Ishikawa (cell line): ENCODE data around the gene MYH8.

Source experiments
- CEBPB ChIP-seq: IDR thresholded peaks from 2 replicates; pipeline ENCODE4 v1.6.1; 2012
- CREB1 ChIP-seq: IDR thresholded peaks from 2 replicates; pipeline ENCODE4 v1.6.1; 2012; ENCODE audit warnings: low read depth
- EGR1 ChIP-seq: IDR thresholded peaks from 2 replicates; pipeline ENCODE4 v1.6.1; 2012
- EP300 ChIP-seq: IDR thresholded peaks from 2 replicates; pipeline ENCODE4 v1.6.1; 2012; ENCODE audit warnings: borderline replicate concordance
- FOXM1 ChIP-seq: IDR thresholded peaks from 2 replicates; pipeline ENCODE4 v1.6.1; 2012; ENCODE audit warnings: low read depth, borderline replicate concordance
- NFIC ChIP-seq: IDR thresholded peaks from 2 replicates; pipeline ENCODE4 v1.6.1; 2012
- RAD21 ChIP-seq: IDR thresholded peaks from 2 replicates; pipeline ENCODE4 v1.6.1; 2012; ENCODE audit warnings: low read depth
- TAF1 ChIP-seq: IDR thresholded peaks from 2 replicates; pipeline ENCODE4 v1.6.1; 2012; ENCODE audit warnings: low read depth, mild to moderate bottlenecking
- TCF12 ChIP-seq: IDR thresholded peaks from 2 replicates; pipeline ENCODE4 v1.6.1; 2012; ENCODE audit warnings: low read depth
- TEAD4 ChIP-seq: IDR thresholded peaks from 2 replicates; pipeline ENCODE4 v1.6.1; 2012
- YY1 ChIP-seq: IDR thresholded peaks from 2 replicates; pipeline ENCODE4 v1.6.1; 2012; ENCODE audit warnings: low read depth
- ZBTB7A ChIP-seq: IDR thresholded peaks from 2 replicates; pipeline ENCODE4 v1.6.1; 2012; ENCODE audit warnings: low read depth
- TF ChIP-seq, protein P1 (sequence below): IDR thresholded peaks from 2 replicates; pipeline ENCODE4 v1.6.1; 2012; ENCODE audit warnings: low read depth, mild to moderate bottlenecking
- TF ChIP-seq, protein P2 (sequence below): IDR thresholded peaks from 2 replicates; pipeline ENCODE4 v1.6.1; 2012
- TF ChIP-seq, protein P3 (sequence below): IDR thresholded peaks from 2 replicates; pipeline ENCODE4 v1.6.1; 2012

The MYH8 gene

DNA sequence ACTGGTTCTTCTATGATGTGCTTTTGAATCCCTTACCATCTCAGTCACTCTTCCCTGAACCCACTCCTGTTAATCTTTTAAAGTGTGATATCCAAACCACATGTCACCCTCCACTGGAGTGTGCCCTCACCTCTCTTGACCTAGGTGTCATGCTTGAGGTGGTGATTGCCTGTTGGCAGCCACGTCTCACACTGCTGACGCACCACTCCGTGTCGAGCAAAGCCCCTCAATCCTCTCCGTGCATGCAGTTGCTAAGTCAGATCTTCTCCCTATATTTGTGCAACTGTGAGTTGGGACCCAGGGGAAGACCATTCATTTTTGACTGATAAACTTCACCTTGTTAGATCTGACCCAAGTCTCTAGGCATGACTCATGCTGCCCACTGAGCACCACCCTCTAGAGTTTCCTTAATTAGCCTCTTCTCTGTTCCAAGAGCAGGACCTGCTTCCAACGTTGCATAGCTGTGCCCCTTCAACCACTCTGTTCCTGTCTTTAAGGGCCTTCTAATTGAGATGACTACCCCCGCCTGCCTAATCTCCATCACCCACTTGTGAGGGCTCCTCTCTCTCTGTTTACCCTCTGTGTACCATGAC is 51.6 kb downstream of the MYH8 start:
- TF ChIP-seq ZBTB7A (no peak), CEBPB (no peak)

DNA sequence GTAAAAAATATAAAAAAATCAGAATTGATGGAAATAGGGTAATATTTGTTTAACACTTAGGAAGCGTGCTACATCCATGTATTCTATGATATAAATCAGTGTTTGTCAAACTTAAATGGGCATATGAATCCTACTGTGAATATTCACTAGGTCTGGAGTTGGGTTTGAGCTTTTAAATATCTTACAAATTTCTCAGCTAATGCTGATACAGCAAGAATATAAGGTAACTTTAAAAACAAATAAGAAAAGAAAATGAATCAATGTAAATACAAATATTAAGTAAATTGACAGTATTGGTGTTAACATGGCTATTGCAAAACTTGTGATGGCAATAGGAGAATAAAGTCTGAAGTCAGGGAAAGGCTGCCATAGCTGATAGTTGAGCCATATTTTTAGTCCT is 52.5 kb downstream of the MYH8 start:
- TF ChIP-seq RAD21 (no peak), EGR1 (no peak), EP300 (no peak), CREB1 (no peak), TEAD4 (no peak), ZBTB7A (no peak), TAF1 (no peak), FOXM1 (no peak), CEBPB (no peak), YY1 (no peak), NFIC (no peak), TCF12 (no peak)
- TF ChIP-seq, protein P1, sequence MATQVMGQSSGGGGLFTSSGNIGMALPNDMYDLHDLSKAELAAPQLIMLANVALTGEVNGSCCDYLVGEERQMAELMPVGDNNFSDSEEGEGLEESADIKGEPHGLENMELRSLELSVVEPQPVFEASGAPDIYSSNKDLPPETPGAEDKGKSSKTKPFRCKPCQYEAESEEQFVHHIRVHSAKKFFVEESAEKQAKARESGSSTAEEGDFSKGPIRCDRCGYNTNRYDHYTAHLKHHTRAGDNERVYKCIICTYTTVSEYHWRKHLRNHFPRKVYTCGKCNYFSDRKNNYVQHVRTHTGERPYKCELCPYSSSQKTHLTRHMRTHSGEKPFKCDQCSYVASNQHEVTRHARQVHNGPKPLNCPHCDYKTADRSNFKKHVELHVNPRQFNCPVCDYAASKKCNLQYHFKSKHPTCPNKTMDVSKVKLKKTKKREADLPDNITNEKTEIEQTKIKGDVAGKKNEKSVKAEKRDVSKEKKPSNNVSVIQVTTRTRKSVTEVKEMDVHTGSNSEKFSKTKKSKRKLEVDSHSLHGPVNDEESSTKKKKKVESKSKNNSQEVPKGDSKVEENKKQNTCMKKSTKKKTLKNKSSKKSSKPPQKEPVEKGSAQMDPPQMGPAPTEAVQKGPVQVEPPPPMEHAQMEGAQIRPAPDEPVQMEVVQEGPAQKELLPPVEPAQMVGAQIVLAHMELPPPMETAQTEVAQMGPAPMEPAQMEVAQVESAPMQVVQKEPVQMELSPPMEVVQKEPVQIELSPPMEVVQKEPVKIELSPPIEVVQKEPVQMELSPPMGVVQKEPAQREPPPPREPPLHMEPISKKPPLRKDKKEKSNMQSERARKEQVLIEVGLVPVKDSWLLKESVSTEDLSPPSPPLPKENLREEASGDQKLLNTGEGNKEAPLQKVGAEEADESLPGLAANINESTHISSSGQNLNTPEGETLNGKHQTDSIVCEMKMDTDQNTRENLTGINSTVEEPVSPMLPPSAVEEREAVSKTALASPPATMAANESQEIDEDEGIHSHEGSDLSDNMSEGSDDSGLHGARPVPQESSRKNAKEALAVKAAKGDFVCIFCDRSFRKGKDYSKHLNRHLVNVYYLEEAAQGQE: no peak
- TF ChIP-seq, protein P2, sequence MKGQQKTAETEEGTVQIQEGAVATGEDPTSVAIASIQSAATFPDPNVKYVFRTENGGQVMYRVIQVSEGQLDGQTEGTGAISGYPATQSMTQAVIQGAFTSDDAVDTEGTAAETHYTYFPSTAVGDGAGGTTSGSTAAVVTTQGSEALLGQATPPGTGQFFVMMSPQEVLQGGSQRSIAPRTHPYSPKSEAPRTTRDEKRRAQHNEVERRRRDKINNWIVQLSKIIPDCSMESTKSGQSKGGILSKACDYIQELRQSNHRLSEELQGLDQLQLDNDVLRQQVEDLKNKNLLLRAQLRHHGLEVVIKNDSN: no peak
- TF ChIP-seq, protein P3, sequence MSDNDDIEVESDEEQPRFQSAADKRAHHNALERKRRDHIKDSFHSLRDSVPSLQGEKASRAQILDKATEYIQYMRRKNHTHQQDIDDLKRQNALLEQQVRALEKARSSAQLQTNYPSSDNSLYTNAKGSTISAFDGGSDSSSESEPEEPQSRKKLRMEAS: no peak

DNA sequence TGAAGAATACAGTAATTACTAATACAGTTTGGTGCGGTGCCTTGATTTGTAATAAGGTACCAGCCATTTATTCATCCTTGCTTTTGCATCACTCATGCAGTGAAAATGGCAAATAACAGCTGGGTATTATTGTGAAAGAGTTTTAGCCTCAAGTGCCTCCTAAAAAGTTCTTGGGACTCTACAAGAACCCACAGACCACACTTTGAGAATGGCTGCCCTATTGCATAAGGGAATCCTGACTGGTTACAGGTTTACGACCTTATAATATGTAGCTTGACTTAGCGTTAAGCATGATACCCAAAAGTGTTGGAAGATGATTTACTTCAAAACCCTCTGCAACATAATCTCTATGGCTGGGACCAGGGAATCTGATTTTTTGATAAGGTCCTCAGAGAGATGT is 53.2 kb downstream of the MYH8 start:
- TF ChIP-seq TAF1: no peak
- TF ChIP-seq, protein P1: no peak
- TF ChIP-seq EGR1: no peak
- TF ChIP-seq NFIC: no peak
- no peak for TF ChIP-seq YY1
- no peak for TF ChIP-seq EP300
- no peak for TF ChIP-seq CREB1

DNA sequence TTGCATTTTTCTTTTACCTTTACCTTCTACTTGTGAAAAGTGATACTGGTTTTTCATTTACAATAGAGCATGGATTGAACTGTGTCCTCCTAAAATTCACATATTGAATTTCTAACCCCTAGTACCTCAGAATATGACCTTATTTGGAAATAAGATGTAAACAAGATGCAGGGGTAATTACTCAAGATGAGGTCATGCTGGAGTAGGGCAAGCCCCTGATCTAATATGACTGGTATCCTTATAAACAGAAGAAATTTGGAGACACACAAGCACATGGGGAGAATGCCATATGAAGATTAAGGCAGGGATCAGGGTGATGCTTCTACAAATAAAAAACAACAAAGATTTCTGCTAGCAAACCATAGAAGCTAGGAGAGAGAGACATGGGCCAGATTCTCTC is 61.2 kb downstream of the MYH8 start:
- TF ChIP-seq CEBPB (no peak), FOXM1 (no peak), NFIC (no peak), TAF1 (no peak)
- TF ChIP-seq, protein P3: no peak
- TF ChIP-seq, protein P2: no peak

DNA sequence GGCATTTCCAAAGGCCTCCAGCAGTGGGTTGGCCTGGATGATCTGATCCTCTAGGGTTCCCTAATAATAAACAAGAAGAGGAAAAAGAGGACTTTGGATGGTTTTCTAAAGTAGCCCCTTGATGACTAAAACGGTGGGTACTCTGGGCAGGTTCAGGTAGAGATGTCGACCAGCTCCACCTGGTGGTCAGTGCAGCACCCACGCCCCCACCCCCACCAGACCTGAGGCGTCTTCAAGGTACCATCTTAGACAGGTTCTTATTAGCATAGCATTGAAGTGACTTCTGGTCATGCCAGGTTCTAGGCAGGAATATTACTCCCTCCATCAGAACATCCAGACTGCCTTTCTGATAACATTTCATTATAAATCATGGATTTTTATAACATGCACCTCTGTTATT is 64.0 kb downstream of the MYH8 start:
- no peak for TF ChIP-seq TAF1
- TF ChIP-seq FOXM1: no peak
- no peak for TF ChIP-seq EP300
- TF ChIP-seq, protein P1: no peak
- no peak for TF ChIP-seq NFIC
- TF ChIP-seq, protein P3: no peak
- no peak for TF ChIP-seq CEBPB
- TF ChIP-seq YY1: no peak
- TF ChIP-seq TCF12: no peak
- TF ChIP-seq ZBTB7A: no peak
